DMS114 treated with DMSO at 0.1 percent for 48 hours (cell line): ENCODE results near the gene HAUS6.
A peak's percentile ranks its signal among the peaks of the same experiment; 100 is the strongest.
"Not testable (repeated sequence)": the region's sequence is repeated elsewhere in the genome, so short reads cannot be mapped to it uniquely, and the experiment has no call there.

Source experiments
- DNase-seq: peaks from one replicate; lab custom pipeline; 2025; ENCODE audit not compliant: unreplicated experiment; lab: John Stamatoyannopoulos, UW

HAUS6 gene

GRCh38 chr9:19036611-19037010, 66.1 kb downstream of the HAUS6 start:
- DNase-seq: no peak

GRCh38 chr9:19033015-19033414, 69.7 kb downstream of the HAUS6 start, which contains the start of gene SAXO1:
Gene SAXO1 (minus strand): TSS chr9:19033209. CDS start chr9:19032908, 301 bp downstream.
- DNase-seq: no peak

- DNase-seq: no peak
Measured at GRCh38 chr9:19032406-19032805, 70.3 kb downstream of the HAUS6 start.

GRCh38 chr9:19030899-19031298, 71.8 kb downstream of the HAUS6 start:
- DNase-seq: no peak

- peak; percentile 41 for DNase-seq
Measured at GRCh38 chr9:19028835-19029451, 73.8 kb downstream of the HAUS6 start.

- DNase-seq: no peak
Measured at GRCh38 chr9:19027825-19028224, 74.9 kb downstream of the HAUS6 start.

GRCh38 chr9:19026375-19026774, 76.3 kb downstream of the HAUS6 start:
- DNase-seq: no peak

- no peak for DNase-seq
Measured at GRCh38 chr9:19023078-19023477, 79.6 kb downstream of the HAUS6 start.

GRCh38 chr9:19022206-19022605, 80.5 kb downstream of the HAUS6 start:
- DNase-seq: no peak

GRCh38 chr9:19021649-19022048, 81.1 kb downstream of the HAUS6 start:
- not testable (repeated sequence) for DNase-seq

- DNase-seq: no peak
Measured at GRCh38 chr9:19020886-19021455, 81.7 kb downstream of the HAUS6 start.

GRCh38 chr9:19018201-19018600, 84.5 kb downstream of the HAUS6 start:
- no peak for DNase-seq

GRCh38 chr9:19009391-19009965, 93.2 kb downstream of the HAUS6 start:
- no peak for DNase-seq
